Coronary artery (tissue), 2 donors: Measurements from ENCODE around the gene KRTAP12-3.
"Not testable (repeated sequence)": the region's sequence is repeated elsewhere in the genome, so short reads cannot be mapped to it uniquely, and the experiment has no call there.

Experiments
- DNase-seq: peaks from one replicate; pipeline ENCODE4 v3.0.0-alpha.2; 2017; ENCODE audit warnings: low spot score
- H3K27ac ChIP-seq, 2 donors: fragments of 200-600 bp; sonication (generic); one replicate each; pipeline ENCODE4 v1.5.1; 2016 to 2019
- H3K4me3 ChIP-seq: fragments of 200-600 bp; sonication (generic); 2 replicates; pipeline ENCODE4 v1.5.1; 2016; ENCODE audit warnings: mild to moderate bottlenecking, moderate library complexity
- CTCF ChIP-seq: fragments of 200-600 bp; sonication (generic); IDR thresholded peaks from one replicate; pipeline ENCODE4 v1.5.1; 2019; ENCODE audit warnings: antibody characterized with exemption

The KRTAP12-3 gene

GRCh38 chr21:44628707-44629391 is 28.9 kb upstream of the KRTAP12-3 start:
- no peak overlapping the region for H3K27ac ChIP-seq
- peak; percentile 69 for DNase-seq
- no peak for TF ChIP-seq CTCF
- no peak overlapping the region for H3K4me3 ChIP-seq

GRCh38 chr21:44630440-44630839 is 27.3 kb upstream of the KRTAP12-3 start:
- no peak overlapping the region for H3K4me3 ChIP-seq

GRCh38 chr21:44632067-44632466 is 25.7 kb upstream of the KRTAP12-3 start:
- no peak overlapping the region for H3K4me3 ChIP-seq
- no peak overlapping the region for H3K27ac ChIP-seq
- DNase-seq, result no peak
- no peak for TF ChIP-seq CTCF

More at GRCh38 chr21:44630440-44630839, 27.3 kb upstream of the KRTAP12-3 start:
- H3K27ac ChIP-seq, result no peak overlapping the region
- no peak for DNase-seq
- no peak for TF ChIP-seq CTCF

GRCh38 chr21:44636209-44637017 is 21.3 kb upstream of the KRTAP12-3 start:
- Histone ChIP-seq H3K4me3 (no peak overlapping the region), H3K27ac (no peak overlapping the region)
- DNase-seq, result peak; percentile 47
- no peak for TF ChIP-seq CTCF

- DNase-seq, result peak; percentile 58
- Histone ChIP-seq H3K4me3 (no peak within 1 kb of the TSS), H3K27ac (no peak within 1 kb of the TSS)
- TF ChIP-seq CTCF, result no peak
These were observed 20.5 kb upstream of the KRTAP12-3 start, which contains the start of gene KRTAP10-10 for GRCh38 chr21:44637018-44637850. TSS of gene KRTAP10-10 (plus strand) at chr21:44637356. CDS start at chr21:44637418, 62 bp downstream.

- H3K27ac ChIP-seq, result not testable (repeated sequence)
- DNase-seq, result peak; percentile 53
These were observed 19.8 kb upstream of the KRTAP12-3 start for GRCh38 chr21:44637851-44638348.

GRCh38 chr21:44638506-44639330 is 19.0 kb upstream of the KRTAP12-3 start:
- not testable (repeated sequence) for H3K27ac ChIP-seq, H3K4me3 ChIP-seq
- DNase-seq, result peak; percentile 60

More at GRCh38 chr21:44637851-44638348, 19.8 kb upstream of the KRTAP12-3 start:
- not testable (repeated sequence) for H3K4me3 ChIP-seq
